ENCODE results near the gene MYH6.
"Not testable (repeated sequence)": the region's sequence is repeated elsewhere in the genome, so short reads cannot be mapped to it uniquely, and the experiment has no call there.

The MYH6 gene

GRCh38 chr14:23413681-23414080 is 5.6 kb upstream of the MYH6 start:
- no peak for DNase-seq

GRCh38 chr14:23411563-23412525 is 3.8 kb upstream of the MYH6 start:
- DNase-seq = no peak

GRCh38 chr14:23409966-23410635 is 2.0 kb upstream of the MYH6 start:
- DNase-seq = no peak

DNA sequence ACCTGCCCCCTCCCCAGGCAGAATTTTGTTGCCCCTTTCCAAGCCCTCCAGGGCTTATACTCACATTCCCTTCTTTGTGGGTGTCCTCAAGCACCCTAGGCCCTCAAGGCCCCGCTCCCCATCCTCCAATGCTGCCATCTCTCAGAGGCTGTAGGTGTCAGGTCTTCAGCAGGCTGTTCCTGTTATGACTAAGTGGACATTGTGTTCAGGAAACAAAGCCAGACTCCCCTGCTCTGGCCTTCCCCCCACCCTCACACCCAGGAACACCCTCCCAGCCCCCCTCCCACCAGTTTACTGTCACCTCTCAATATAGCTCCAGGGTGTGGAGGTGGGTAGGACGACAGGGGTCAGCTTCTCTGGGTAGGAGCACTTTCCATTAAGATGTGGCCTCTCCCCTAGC is 1.4 kb upstream of the MYH6 start:
- no peak for DNase-seq

DNA sequence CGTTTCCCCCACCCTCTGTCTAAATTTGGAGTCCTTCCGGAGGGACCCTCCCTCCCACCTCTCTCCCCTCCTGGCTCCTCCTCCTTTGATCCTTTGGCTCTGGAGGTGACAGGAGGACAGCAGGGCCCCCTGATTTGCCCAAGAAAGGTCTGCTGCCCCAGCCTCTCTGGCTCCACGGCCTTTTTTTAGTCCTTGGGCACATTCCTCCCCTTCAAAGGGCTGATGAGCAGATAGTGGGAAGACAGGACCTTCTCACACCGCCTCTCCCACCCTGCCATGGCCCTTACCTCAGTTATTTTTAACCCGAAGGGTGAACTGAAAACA is 196 bp upstream of the MYH6 start:
- no peak for DNase-seq

DNA sequence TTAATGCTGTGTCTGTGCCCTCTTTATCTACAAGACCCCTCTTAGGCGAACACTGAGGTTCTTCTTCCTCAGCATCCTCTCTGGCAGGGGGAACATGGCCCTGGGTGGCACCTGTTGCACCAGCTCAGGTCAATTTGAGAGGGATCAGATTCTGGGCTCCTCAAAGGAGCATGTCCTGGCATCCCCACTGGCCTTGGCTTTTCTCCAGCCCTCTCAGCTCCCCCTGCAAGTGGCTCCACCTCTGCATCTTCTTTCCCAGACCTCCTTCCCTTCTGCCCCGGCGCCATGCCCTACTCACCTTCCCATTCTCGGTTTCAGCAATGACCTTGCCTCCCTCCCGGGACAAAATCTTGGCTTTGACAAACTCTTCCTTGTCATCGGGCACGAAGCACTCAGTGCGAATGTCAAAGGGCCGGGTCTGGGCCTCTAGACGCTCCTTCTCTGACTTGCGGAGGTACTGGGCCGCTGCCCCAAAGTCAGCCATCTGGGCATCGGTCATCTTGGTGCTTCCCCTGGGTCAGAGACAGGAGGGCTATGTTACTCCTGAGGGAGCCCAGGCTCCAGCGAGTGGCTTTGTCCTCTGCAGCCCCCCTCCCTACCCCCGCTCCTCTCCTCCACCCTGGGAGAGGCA is 1.2 kb downstream of the MYH6 start:
- no peak for DNase-seq

GRCh38 chr14:23406244-23406643 is 1.8 kb downstream of the MYH6 start:
- DNase-seq = no peak

DNA sequence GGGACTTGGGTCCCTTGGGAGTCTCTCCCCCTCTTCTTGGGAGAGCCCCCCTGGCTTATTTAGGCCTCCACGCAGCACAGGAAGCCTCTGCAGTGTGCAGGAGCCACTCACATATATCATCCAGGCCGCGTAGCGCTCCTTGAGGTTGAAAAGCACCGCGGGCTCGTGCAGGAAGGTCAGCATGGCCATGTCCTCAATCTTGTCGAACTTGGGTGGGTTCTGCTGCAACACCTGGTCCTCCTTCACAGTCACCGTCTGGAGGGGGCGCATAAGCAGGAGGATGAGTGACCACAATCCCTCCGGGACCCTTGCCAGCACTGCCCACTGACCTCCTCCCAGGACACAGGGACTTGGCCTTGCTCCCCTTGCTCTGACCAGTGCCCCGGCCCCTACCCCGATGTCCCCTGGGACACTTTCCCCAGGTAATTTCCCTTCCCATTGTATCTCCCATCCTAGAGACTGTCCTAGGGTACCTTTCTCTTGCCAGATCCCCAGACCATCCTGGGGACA is 2.5 kb downstream of the MYH6 start:
- DNase-seq = no peak

GRCh38 chr14:23405096-23405495 is 3.0 kb downstream of the MYH6 start:
- no peak for DNase-seq

DNA sequence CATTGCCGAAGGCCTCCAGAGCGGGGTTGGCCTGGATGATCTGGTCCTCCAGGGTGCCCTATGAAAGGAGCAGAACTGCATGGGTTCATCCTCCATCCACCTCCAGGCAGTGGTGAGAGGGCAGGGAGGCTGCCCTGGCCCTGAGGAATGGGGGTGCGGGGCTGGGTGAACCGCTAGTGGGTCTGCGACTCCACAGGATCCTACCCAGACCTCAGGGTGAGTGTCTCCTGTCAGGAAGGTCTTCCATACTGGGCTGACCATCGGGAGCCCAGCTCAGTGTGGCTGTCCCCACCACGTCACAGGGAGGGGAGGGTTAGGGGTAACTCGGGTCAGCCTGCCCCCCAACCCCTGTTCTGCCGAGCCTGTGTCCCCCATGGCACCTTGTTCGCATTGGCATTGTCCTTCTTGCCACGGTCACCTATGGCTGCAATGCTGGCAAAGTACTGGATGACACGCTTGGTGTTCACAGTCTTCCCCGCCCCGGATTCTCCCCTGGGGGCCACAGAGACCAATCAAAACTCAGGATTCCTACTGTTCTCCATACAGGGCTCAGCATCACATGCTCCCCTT is 3.7 kb downstream of the MYH6 start:
- no peak for DNase-seq

DNA sequence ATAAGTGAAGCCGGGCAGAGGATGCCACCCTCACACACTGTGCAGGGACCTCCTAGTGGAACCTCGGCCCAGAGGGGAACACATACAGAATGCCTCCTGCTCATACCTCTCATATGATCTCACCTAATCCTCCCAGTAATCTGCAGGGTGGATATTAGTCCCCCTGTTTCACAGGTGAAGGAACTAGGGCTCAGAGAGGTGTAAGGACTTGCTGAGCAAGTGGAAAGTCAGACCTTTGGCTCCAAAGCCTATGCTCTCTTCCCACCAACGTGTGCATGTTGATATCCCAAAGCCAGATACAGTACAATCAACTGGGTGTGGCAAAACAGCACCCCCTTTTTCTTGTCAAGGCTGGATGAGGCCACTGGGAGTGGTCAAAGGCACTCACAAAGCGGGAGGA is 4.2 kb downstream of the MYH6 start:
- no peak for DNase-seq

GRCh38 chr14:23403139-23403438 is 5.0 kb downstream of the MYH6 start:
- no peak for DNase-seq

GRCh38 chr14:23402296-23403138 is 5.6 kb downstream of the MYH6 start:
- no peak for DNase-seq

GRCh38 chr14:23401291-23401690 is 6.8 kb downstream of the MYH6 start:
- DNase-seq = no peak

DNA sequence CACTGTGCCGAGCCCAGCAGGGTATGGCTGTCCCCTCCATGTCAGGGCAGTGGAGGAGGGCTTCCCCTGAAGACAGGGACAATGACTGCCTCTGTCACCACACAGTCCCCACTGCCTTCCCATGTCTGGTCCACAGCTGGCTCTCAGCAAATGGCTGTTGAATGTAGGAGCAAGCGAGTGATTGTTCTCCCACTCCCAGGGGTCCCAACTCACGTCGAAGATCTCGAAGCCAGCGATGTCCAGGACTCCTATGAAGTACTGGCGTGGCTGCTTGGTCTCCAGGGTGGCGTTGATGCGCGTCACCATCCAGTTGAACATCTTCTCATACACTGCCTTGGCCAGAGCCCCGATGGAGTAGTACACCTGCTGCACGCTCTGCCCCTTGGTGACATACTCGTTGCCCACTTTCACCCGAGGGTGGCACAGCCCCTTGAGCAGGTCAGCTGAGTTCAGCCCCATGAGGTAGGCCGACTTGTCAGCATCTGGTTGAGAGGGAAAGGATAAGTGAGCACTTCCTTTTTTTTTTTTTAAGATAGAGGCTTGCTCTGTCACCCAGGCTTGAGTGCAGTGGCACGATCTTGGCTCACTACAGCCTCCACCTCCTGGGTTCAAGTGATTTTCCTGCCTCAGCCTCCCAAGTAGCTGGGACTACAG is 7.5 kb downstream of the MYH6 start:
- not testable (repeated sequence) for DNase-seq

- no peak for DNase-seq
Measured at GRCh38 chr14:23399591-23399990, 8.5 kb downstream of the MYH6 start.

GRCh38 chr14:23399136-23399535 is 8.9 kb downstream of the MYH6 start:
- DNase-seq = no peak

DNA sequence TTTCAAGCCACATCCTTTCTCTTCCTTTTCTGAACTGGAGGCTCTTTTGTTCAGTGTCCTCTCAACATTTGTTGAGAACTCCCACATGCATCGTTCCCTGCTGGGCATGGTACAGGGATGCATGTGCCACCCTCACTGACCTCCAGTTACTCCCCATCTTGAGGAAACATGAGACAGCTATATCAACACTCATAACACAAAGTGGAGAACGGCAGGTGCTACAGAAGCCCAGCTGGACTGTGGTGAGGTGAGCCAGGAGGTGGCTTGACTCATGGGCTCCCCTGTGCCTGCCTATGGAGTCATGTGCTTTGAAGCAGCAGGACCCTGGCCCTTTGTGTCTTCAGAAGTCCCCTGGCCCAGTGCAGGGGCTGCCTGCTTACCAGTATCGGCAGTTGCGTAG is 9.7 kb downstream of the MYH6 start:
- DNase-seq = no peak

- DNase-seq = no peak
Measured at GRCh38 chr14:23396781-23397407, 11.2 kb downstream of the MYH6 start.

- DNase-seq = no peak
Measured at GRCh38 chr14:23396126-23396525, 11.9 kb downstream of the MYH6 start.

DNA sequence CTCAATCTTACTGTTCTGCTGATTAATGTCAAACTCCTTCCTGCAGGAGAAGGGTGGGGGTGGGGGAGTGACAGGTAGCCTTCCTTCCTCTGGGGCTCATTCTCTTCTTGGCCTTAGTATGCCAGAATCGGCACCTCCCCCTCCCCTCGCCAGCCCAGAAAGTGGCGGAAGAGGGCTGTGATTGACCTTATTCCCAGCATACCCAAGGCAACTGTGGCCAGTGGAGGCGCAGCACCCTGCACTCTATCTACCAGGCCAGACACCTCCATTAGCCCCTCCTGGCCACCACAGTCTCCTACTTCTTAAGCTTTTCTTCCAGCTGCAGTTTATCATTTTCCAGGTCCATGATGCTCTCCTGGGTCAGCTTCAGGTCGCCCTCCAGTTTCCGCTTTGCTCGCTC is 15.5 kb downstream of the MYH6 start:
- no peak for DNase-seq

DNA sequence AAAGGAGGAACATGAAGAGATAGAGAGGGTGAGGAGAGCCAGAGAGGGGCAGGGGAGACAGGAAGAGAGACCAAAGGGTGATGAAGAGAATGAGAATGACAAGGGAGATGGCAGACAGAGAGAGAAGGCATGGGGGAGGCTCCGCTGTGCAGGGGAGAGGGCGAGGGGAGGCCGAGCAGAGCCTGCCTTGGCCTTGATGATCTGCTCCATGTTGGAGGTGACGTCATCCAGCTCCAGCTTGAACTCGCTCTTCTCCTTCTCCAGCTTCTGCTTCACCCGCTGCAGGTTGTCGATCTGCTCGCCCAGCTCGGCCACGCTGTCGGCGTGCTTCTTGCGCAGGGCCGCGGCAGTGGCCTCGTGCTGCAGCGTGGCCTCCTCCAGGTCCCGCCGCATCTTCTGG is 18.2 kb downstream of the MYH6 start:
- DNase-seq = not testable (repeated sequence)
